ENCODE measurements around the gene HLA-DPA1. TPM values are rescaled to one million over a fixed set of nuclear protein-coding genes. Genes with fewer than 3 reads are reported as not detected.

HLA-DPA1 gene
- total RNA-seq, 4 donors from 2014 or later: 14.6 to 70.1 (median 50.4) TPM

DNA sequence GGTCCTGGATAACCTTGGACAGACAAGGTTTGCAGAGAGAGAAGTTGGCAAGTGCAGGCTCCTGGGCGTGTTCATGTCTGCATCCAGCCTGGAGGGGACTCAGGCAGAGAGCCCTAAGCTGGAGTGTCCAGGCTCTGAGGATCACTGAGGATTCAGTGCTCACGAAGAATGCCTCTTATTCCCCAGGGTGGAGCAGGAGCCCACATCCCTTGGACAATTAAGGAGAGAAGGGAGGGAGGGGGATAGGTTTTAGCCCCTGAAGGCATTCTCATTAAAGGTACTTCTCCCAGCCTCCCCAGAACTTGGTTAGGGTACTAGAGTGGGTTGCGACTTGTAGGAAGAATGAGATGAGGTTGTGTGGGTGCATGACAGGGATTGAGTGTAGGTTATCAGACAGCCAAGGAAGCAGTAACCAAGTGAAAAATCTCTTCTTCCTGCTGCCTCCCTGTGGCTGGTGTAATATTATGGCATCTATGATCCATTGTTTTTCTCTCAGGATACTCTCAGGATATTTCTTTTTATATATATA, 3.0 kb upstream of the HLA-DPA1 start:
- H3K4me1 ChIP-seq: peaks cover 0 to 6% (median 0%) of the 10 kb centered on the region in 4 donors
- H3K9me3 ChIP-seq: no peaks in the 10 kb centered on the region
- H3K27ac ChIP-seq: peak overlapping the region; percentile 43 to 90 (median 72)
- H3K4me3 ChIP-seq: peak overlapping the region; percentile 31 to 55 (median 41)
- H3K36me3 ChIP-seq: no peaks in the 10 kb centered on the region
- TF ChIP-seq POLR2A (IDR thresholded peaks at IDR 0.05): no peak
- no peak for TF ChIP-seq CTCF (IDR thresholded peaks at IDR 0.05)
- H3K27me3 ChIP-seq: no peaks in the 10 kb centered on the region
- DNase-seq: no peak

DNA sequence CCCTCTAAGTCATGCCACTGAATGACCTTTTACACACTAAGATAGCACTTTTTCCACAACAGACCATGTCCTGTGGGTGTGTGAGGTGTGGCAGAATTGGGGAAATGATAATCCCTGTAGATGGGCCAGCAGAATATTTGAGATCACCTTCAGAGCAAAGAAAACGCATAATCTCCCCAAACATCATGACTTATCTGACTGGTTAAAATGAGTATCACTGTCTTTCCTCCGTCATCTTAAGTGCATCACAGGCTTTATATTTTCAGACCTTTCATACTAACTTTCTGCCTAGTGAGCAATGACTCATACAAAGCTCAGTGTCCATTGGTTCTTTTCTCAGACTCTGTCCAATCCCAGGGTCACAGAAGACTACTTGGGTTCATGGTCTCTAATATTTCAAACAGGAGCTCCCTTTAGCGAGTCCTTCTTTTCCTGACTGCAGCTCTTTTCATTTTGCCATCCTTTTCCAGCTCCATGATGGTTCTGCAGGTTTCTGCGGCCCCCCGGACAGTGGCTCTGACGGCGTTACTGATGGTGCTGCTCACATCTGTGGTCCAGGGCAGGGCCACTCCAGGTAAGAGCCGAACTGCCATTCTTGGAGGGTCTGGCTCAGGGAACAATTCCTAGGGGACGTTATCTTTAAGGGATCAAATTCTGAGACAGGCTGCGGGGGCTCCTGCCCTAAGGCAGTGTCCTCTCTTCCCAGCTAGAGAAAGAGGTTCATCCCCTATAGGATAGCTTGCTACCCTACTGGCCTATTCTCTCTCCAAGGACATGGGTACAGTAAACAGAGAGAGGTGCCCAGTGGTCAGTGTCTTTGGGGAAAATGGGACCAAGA, 2.3 kb upstream of the HLA-DPA1 start, which contains the start of gene HLA-DPB1:
Gene HLA-DPB1 (plus strand): TSS at position 423 of the 838 bp plus-strand sequence. CDS start 52 bp downstream, at position 475.
- H3K36me3 ChIP-seq: no peaks in the 10 kb centered on the region
- H3K4me3 ChIP-seq: peak within 1 kb of the TSS; percentile 31 to 55 (median 41)
- peak in 1 of 6 experiments; percentile 15 for TF ChIP-seq CTCF (IDR thresholded peaks at IDR 0.05)
- TF ChIP-seq POLR2A (IDR thresholded peaks at IDR 0.05): peak; percentile 19 to 27
- DNase-seq: no peak
- no peaks in the 10 kb centered on the region for H3K27me3 ChIP-seq
- no peaks in the 10 kb centered on the region for H3K9me3 ChIP-seq
- peaks cover 0 to 1% (median 0%) of the 10 kb centered on the region in 4 donors for H3K4me1 ChIP-seq
- H3K27ac ChIP-seq: peak within 1 kb of the TSS; percentile 57 to 90 (median 73)

DNA sequence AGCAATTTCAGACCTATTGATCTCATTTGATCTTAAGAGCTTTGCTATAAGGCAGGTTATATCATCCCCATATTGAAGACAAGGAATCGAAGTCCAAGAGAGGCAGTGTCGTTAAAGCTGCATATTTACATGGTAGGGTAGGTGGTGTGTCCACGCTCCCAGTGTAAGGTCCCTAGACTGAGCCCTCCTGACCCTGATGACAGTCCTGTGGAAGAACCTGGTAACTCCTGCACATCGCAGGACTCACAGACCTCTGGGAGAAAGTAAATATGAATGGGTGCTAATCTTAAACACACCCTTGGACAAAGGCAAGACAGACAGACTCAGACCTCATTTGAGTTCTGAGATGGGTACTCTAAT, 1.7 kb upstream of the HLA-DPA1 start:
- H3K4me1 ChIP-seq: no peaks in the 10 kb centered on the region
- no peaks in the 10 kb centered on the region for H3K27me3 ChIP-seq
- no peak overlapping the region for H3K4me3 ChIP-seq
- DNase-seq: no peak
- TF ChIP-seq CTCF (IDR thresholded peaks at IDR 0.05): no peak
- TF ChIP-seq POLR2A (IDR thresholded peaks at IDR 0.05): no peak
- peak overlapping the region; percentile 40 to 90 (median 73) for H3K27ac ChIP-seq
- H3K36me3 ChIP-seq: no peaks in the 10 kb centered on the region
- no peaks in the 10 kb centered on the region for H3K9me3 ChIP-seq

DNA sequence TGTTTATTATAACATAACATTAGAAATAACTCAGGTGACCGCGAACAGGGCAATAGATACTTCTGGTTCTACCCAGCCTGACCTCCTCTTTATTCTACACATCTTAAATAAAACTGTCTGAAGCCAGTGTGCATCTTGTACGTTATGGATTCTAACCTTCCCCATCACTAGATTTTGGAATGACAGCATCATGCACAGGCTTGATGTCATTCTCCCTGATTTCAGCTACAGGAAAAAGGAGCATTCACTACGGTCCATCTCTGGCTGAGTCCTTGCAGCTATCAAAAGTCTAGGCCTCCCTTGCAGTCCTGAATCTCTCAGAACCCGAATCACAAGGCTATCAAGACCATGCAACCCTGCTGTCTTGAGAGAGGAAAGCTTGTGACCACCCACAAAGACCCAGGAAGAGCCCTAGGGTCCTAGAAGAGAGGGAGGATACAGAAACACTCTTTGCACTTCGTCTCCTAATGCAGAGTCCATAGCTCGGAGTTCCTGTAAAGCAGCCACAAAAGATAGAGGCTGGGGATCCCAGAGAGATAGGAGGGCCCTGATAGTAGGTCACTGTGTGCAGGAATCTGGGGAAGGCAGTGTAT, 845 bp downstream of the HLA-DPA1 start:
- H3K4me1 ChIP-seq: no peaks in the 10 kb centered on the region
- TF ChIP-seq CTCF (IDR thresholded peaks at IDR 0.05) (no peak), POLR2A (IDR thresholded peaks at IDR 0.05) (no peak)
- H3K27me3 ChIP-seq: no peaks in the 10 kb centered on the region
- H3K4me3 ChIP-seq: peak overlapping the region in 3 of 4 donors; percentile 34 to 49 (median 39)
- peaks cover 0 to 16% (median 0%) of the 10 kb centered on the region in 3 donors for H3K36me3 ChIP-seq
- no peaks in the 10 kb centered on the region for H3K9me3 ChIP-seq
- H3K27ac ChIP-seq: peak overlapping the region in 3 of 4 donors; percentile 14 to 86 (median 80)
- DNase-seq: no peak

- H3K27ac ChIP-seq: peak overlapping the region in 2 of 4 donors; percentile 20 to 86
- TF ChIP-seq CTCF (IDR thresholded peaks at IDR 0.05) (no peak), POLR2A (IDR thresholded peaks at IDR 0.05) (no peak)
- peaks cover 0 to 16% (median 0%) of the 10 kb centered on the region in 3 donors for H3K36me3 ChIP-seq
- no peak for DNase-seq
- H3K9me3 ChIP-seq: no peaks in the 10 kb centered on the region
- H3K4me1 ChIP-seq: no peaks in the 10 kb centered on the region
- no peaks in the 10 kb centered on the region for H3K27me3 ChIP-seq
- H3K4me3 ChIP-seq: peak overlapping the region; percentile 3 to 39 (median 20)
These were observed 1.9 kb downstream of the HLA-DPA1 start for GRCh38 chr6:33071569-33071968.

All from Peyer's patch (tissue), 4 donors.